Tibial nerve (tissue), 4 donors: ENCODE data around the gene DNLZ. TPM values are rescaled to one million over a fixed set of nuclear protein-coding genes. Genes with fewer than 3 reads are reported as not detected.
A peak's percentile ranks its signal among the peaks of the same experiment; 100 is the strongest.

Experiments used
- DNase-seq, 2 donors: peaks; one replicate each; pipeline ENCODE4 v3.0.0-alpha.2; 2019; ENCODE audit warnings: low spot score in 2 of 2
- H3K27ac ChIP-seq, 4 donors: fragments of 200-600 bp; sonication (generic) in 3 of 4; one replicate each; pipeline ENCODE4 v1.5.1; 2017 to 2019; ENCODE audit warnings: mild to moderate bottlenecking in 1 of 4
- H3K27me3 ChIP-seq, 2 donors: fragments of 200-600 bp; sonication (generic) in 1 of 2; one replicate each; pipeline versions ENCODE4 v1.5.1 to v1.6.0; 2017 to 2019
- H3K36me3 ChIP-seq, 3 donors: fragments of 200-600 bp; sonication (generic); one replicate each; pipeline ENCODE4 v1.5.1; 2018 to 2019
- H3K4me1 ChIP-seq, 4 donors: fragments of 200-600 bp; sonication (generic) in 3 of 4; one replicate each; pipeline ENCODE4 v1.5.1; 2017 to 2019
- H3K4me3 ChIP-seq, 4 donors: fragments of 200-600 bp; sonication (generic) in 3 of 4; one replicate each; pipeline ENCODE4 v1.5.1; 2017 to 2019; ENCODE audit warnings: mild to moderate bottlenecking in 1 of 4, moderate library complexity in 1 of 4
- H3K9me3 ChIP-seq, 4 donors: fragments of 200-600 bp; sonication (generic) in 3 of 4; one replicate each; pipeline ENCODE4 v1.5.1; 2017 to 2019
- CTCF ChIP-seq, 5 experiments: fragments of 200-600 bp in 3 of 5; fragments of 450-650 bp in 2 of 5; sonication (generic) in 3 of 5; IDR thresholded peaks; one replicate each; pipeline ENCODE4 v1.5.1; 2016 to 2019; ENCODE audit warnings: antibody characterized with exemption in 5 of 5, mild to moderate bottlenecking in 3 of 5, moderate library complexity in 2 of 5
- EP300 ChIP-seq, 2 donors: sonication (generic); formaldehyde crosslinking; IDR thresholded peaks; one replicate each; pipeline ENCODE4 v1.6.1; 2017; ENCODE audit warnings: antibody characterized with exemption in 2 of 2, mild to moderate bottlenecking in 1 of 2
- POLR2A ChIP-seq, 2 donors: fragments of 450-650 bp; IDR thresholded peaks; one replicate each; pipeline ENCODE4 v1.6.1; 2017; ENCODE audit warnings: antibody characterized with exemption in 2 of 2, mild to moderate bottlenecking in 2 of 2, moderate library complexity in 2 of 2
- WGBS, 2 donors: methylation state at CpG; one replicate each; pipeline ENCODE4 v1.1.5; 2018; 5-methylcytosine and 5-hydroxymethylcytosine counted together
- total RNA-seq, 4 donors: library from RNA; depleted of rRNA; stranded (reverse); fragments of >200 nt; gene quantifications; one replicate each; pipeline ENCODE4 v1.1.0, GENCODE V29; 2016

Gene DNLZ
- total RNA-seq, 4 donors from 2014 or later, result 49.4 to 79.5 (median 70.8) TPM

DNA sequence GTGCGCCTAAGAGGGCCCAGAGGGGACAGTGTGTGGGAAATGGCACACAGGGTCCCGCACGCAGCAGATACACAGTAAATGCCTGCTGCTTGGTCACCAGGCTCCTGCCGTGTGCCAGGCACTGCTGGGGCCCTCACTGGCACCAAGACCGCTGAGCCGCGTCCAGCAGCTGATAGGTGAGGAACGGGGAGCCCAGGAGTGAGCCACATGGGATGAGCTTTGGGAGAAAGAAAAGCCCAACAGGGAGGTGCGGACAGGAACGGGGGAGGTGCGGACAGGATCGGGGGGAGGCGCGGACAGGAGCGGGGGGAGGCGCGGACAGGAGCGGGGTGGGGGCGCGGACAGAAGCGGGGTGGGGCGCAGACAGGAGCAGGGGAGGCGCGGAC is 19.7 kb downstream of the DNLZ start:
- no peak overlapping the region for H3K4me3 ChIP-seq
- TF ChIP-seq CTCF (IDR thresholded peaks at IDR 0.05) (no peak), EP300 (IDR thresholded peaks at IDR 0.05) (no peak), POLR2A (IDR thresholded peaks at IDR 0.05) (no peak)
- peaks cover 0 to 95% (median 57%) of the 10 kb centered on the region in 4 donors for H3K4me1 ChIP-seq
- H3K27me3 ChIP-seq, result no peaks in the 10 kb centered on the region
- peak overlapping the region; percentile 68 to 93 (median 86) for H3K27ac ChIP-seq
- DNase-seq, result no peak
- WGBS, 2 donors, result 90 to 91% methylated on average over 24 of the region's 24 CpGs
- H3K9me3 ChIP-seq, result no peaks in the 10 kb centered on the region
- peaks cover 0 to 28% (median 0%) of the 10 kb centered on the region in 3 donors for H3K36me3 ChIP-seq

GRCh38 chr9:136343121-136343883 is 20.2 kb downstream of the DNLZ start:
- no peaks in the 10 kb centered on the region for H3K27me3 ChIP-seq
- no peaks in the 10 kb centered on the region for H3K9me3 ChIP-seq
- TF ChIP-seq EP300 (IDR thresholded peaks at IDR 0.05), result no peak
- TF ChIP-seq POLR2A (IDR thresholded peaks at IDR 0.05), result no peak
- no peak for TF ChIP-seq CTCF (IDR thresholded peaks at IDR 0.05)
- H3K36me3 ChIP-seq, result peaks cover 0 to 28% (median 0%) of the 10 kb centered on the region in 3 donors
- 59 to 61% methylated on average over 8 to 14 of the region's 23 CpGs for WGBS, 2 donors
- DNase-seq, result no peak
- peak overlapping the region; percentile 68 to 93 (median 86) for H3K27ac ChIP-seq
- peaks cover 0 to 99% (median 56%) of the 10 kb centered on the region in 4 donors for H3K4me1 ChIP-seq
- H3K4me3 ChIP-seq, result peak overlapping the region in 2 of 4 donors; percentile 44 to 53

DNA sequence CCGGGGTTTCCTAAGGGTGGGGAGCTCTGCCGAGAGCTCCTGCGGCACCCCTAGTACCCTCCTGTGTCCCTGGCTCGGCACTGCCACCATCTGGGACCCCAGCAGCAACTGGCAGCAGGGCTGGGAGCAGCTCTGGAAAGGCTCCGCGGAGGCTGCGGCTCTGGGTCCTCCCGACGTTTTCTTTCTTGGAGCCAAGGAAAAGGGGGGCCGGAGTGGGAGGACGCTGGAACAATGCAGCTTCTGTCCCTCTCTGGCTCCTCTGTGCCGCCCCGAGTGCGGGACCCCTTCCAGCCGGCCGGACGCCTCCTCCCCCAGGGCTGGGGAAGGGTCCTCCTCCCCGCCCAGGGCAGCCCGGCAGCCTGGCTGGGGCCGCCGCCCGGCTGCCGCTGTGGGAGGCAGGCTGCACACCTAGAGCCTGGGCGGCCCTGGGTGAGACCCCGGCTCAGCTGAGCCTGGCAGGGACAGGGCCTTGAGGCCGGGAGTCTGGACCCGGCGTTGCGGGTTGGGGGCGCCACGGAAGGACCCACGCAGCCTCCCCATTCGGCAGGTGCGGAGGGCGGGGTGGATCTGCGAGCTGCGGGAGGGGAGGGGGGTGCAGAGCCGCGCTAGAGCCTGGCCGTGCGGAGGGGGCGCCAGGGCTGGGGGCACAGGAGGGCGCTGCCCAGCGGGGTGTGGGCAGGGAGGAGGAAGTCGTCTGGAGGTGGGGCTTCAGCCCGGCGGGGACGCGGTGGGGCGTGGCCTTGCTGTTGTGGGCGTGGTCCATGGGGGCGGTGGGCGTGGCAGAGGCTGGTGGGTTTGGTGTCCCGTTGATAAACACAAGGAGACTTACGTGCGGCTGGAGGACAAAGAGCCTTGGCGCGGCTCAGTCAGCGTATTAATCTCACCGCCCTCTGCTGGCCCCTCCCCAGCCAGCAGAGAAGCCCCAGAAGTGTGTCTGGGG is 21.1 kb downstream of the DNLZ start:
- peak; percentile 80 for DNase-seq
- 10 to 23% methylated on average over 39 to 40 of the region's 60 CpGs for WGBS, 2 donors
- H3K27ac ChIP-seq, result peak overlapping the region; percentile 81 to 93 (median 88)

DNA sequence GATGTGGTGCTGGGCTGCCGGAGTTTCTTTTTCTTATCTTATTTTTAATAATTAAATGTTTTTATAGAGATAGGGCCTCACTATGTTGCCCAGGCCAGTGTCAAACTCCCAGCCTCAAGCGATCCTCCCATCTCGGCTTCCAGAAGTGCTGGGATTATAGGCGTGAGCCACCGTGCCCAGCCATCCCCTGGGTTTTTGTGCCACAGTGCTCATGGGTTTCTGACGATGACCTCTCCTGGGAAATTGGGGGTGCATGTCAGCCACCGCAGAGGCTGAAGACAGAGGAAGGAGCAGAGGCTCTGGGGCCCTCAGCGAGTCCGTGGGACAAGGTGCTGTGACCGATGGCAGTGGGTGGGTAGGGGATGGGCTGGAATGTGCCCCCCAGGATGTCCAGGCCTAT is 21.8 kb downstream of the DNLZ start:
- WGBS, 2 donors, result 41 to 55% methylated on average over 9 to 10 of the region's 10 CpGs
- Histone ChIP-seq H3K4me3 (peak overlapping the region in 1 of 4 donors; percentile 53), H3K4me1 (peaks cover 0 to 84% (median 43%) of the 10 kb centered on the region in 4 donors), H3K36me3 (peaks cover 0 to 40% (median 0%) of the 10 kb centered on the region in 3 donors), H3K9me3 (no peaks in the 10 kb centered on the region), H3K27me3 (no peaks in the 10 kb centered on the region), H3K27ac (peak overlapping the region; percentile 81 to 93 (median 88))
- no peak for DNase-seq
- TF ChIP-seq CTCF (IDR thresholded peaks at IDR 0.05) (no peak), EP300 (IDR thresholded peaks at IDR 0.05) (no peak), POLR2A (IDR thresholded peaks at IDR 0.05) (no peak)

More for the DNA sequence above, 21.1 kb downstream of the DNLZ start:
- Histone ChIP-seq H3K27me3 (no peaks in the 10 kb centered on the region), H3K36me3 (peaks cover 0 to 33% (median 0%) of the 10 kb centered on the region in 3 donors), H3K4me1 (peaks cover 0 to 91% (median 50%) of the 10 kb centered on the region in 4 donors), H3K9me3 (no peaks in the 10 kb centered on the region), H3K4me3 (peak overlapping the region; percentile 32 to 53 (median 43))
- TF ChIP-seq CTCF (IDR thresholded peaks at IDR 0.05) (peak in 3 of 5 experiments; percentile 10 to 33 (median 20)), POLR2A (IDR thresholded peaks at IDR 0.05) (peak in 1 of 2 donors; percentile 49), EP300 (IDR thresholded peaks at IDR 0.05) (peak in 1 of 2 donors; percentile 63)
